Esophagus muscularis mucosa (tissue), 4 donors: ENCODE data around the gene ADAR. TPM values are rescaled to one million over a fixed set of nuclear protein-coding genes. Genes with fewer than 3 reads are reported as not detected.

Experiments
- DNase-seq: peaks from one replicate; pipeline ENCODE4 v3.0.0-alpha.2; 2017; ENCODE audit errors: extremely low spot score
- H3K27ac ChIP-seq, 4 donors: fragments of 200-600 bp; sonication (generic); replicated peaks in 1 of 4; 1 replicate in 3 of 4; 2 replicates in 1 of 4; pipeline ENCODE4 v1.5.1; 2016 to 2019; ENCODE audit warnings: mild to moderate bottlenecking in 1 of 4
- H3K27me3 ChIP-seq, 4 donors: fragments of 200-600 bp; sonication (generic); one replicate each; pipeline versions ENCODE4 v1.5.1 to v1.6.0; 2016 to 2019
- H3K36me3 ChIP-seq, 4 donors: fragments of 200-600 bp; sonication (generic); one replicate each; pipeline ENCODE4 v1.5.1; 2016 to 2019
- H3K4me1 ChIP-seq, 4 donors: fragments of 200-600 bp; sonication (generic); one replicate each; pipeline ENCODE4 v1.5.1; 2016 to 2019
- H3K4me3 ChIP-seq, 4 donors: fragments of 200-600 bp; sonication (generic); 1 replicate in 2 of 4; 2 replicates in 2 of 4; pipeline ENCODE4 v1.5.1; 2016 to 2019; ENCODE audit warnings: mild to moderate bottlenecking in 4 of 4, moderate library complexity in 1 of 4
- H3K9me3 ChIP-seq, 4 donors: fragments of 200-600 bp; sonication (generic); 1 replicate in 3 of 4; 2 replicates in 1 of 4; pipeline ENCODE4 v1.5.1; 2016 to 2019
- CTCF ChIP-seq, 3 experiments: fragments of 200-600 bp in 2 of 3; fragments of 450-650 bp in 1 of 3; sonication (generic) in 2 of 3; IDR thresholded peaks; one replicate each; pipeline ENCODE4 v1.5.1; 2017 to 2019; ENCODE audit warnings: antibody characterized with exemption in 3 of 3, mild to moderate bottlenecking in 2 of 3, moderate library complexity in 1 of 3
- EP300 ChIP-seq: sonication (generic); formaldehyde crosslinking; IDR thresholded peaks from one replicate; pipeline ENCODE4 v1.6.1; 2017; ENCODE audit warnings: antibody characterized with exemption
- POLR2A ChIP-seq: fragments of 450-650 bp; IDR thresholded peaks from one replicate; pipeline ENCODE4 v1.6.1; 2017; ENCODE audit warnings: antibody characterized with exemption, moderate library complexity, mild to moderate bottlenecking, low read depth
- POLR2AphosphoS5 ChIP-seq, 2 donors: sonication (generic); formaldehyde crosslinking; IDR thresholded peaks; one replicate each; pipeline ENCODE4 v1.6.1; 2017; ENCODE audit warnings: antibody characterized with exemption in 2 of 2
- WGBS: methylation state at CpG from one replicate; pipeline ENCODE4 v1.1.5; 2018; 5-methylcytosine and 5-hydroxymethylcytosine counted together
- intact Hi-C: fragments of 100-400 bp; cut with DNase I; formaldehyde crosslinking; loops from one replicate; pipeline ENCODE4 v1.15.1; 2023
- total RNA-seq, 4 donors: library from RNA; depleted of rRNA; stranded (reverse); fragments of >200 nt; gene quantifications; one replicate each; pipeline versions ENCODE4 v1.1.0 to v1.2.1, GENCODE V29; 2016

The ADAR gene
- total RNA-seq, 4 donors from 2014 or later: 80.2 to 96.3 (median 87.1) TPM

GRCh38 chr1:154622503-154623039 lies 14.6 kb upstream of the ADAR start:
- Histone ChIP-seq H3K27ac (no peak overlapping the region), H3K36me3 (peaks cover 0 to 13% (median 0%) of the 10 kb centered on the region in 4 donors), H3K9me3 (no peaks in the 10 kb centered on the region), H3K27me3 (no peaks in the 10 kb centered on the region), H3K4me3 (no peak overlapping the region), H3K4me1 (peaks cover 19 to 43% (median 22%) of the 10 kb centered on the region in 4 donors)
- TF ChIP-seq CTCF (IDR thresholded peaks at IDR 0.05) (no peak), POLR2A (no peak), EP300 (no peak), POLR2AphosphoS5 (IDR thresholded peaks at IDR 0.05) (no peak)
- intact Hi-C loops: no loop called here
- DNase-seq: no peak

- peaks cover 15 to 40% (median 19%) of the 10 kb centered on the region in 4 donors for H3K4me1 ChIP-seq
- H3K9me3 ChIP-seq: no peaks in the 10 kb centered on the region
- no peak overlapping the region for H3K27ac ChIP-seq
- intact Hi-C loops: no loop called here
- peaks cover 0 to 13% (median 0%) of the 10 kb centered on the region in 4 donors for H3K36me3 ChIP-seq
- TF ChIP-seq EP300 (no peak), POLR2AphosphoS5 (IDR thresholded peaks at IDR 0.05) (no peak), POLR2A (no peak), CTCF (IDR thresholded peaks at IDR 0.05) (no peak)
- H3K4me3 ChIP-seq: no peak overlapping the region
- 91% methylated on average over 5 of the region's 5 CpGs for WGBS
- no peak for DNase-seq
- H3K27me3 ChIP-seq: no peaks in the 10 kb centered on the region
These were observed 13.9 kb upstream of the ADAR start for GRCh38 chr1:154621875-154622274.

- Histone ChIP-seq H3K36me3 (peaks cover 0 to 13% (median 0%) of the 10 kb centered on the region in 4 donors), H3K27me3 (no peaks in the 10 kb centered on the region)
- intact Hi-C loops: no loop called here
These were observed 12.8 kb upstream of the ADAR start for GRCh38 chr1:154620751-154621150.

GRCh38 chr1:154619181-154619948 lies 11.4 kb upstream of the ADAR start:
- Histone ChIP-seq H3K36me3 (peaks cover 0 to 13% (median 0%) of the 10 kb centered on the region in 4 donors), H3K9me3 (no peaks in the 10 kb centered on the region), H3K27ac (no peak overlapping the region), H3K4me3 (no peak overlapping the region), H3K27me3 (no peaks in the 10 kb centered on the region), H3K4me1 (peaks cover 0 to 37% (median 11%) of the 10 kb centered on the region in 4 donors)
- intact Hi-C loops: no loop called here
- TF ChIP-seq EP300: no peak
- DNase-seq: no peak
- 82% methylated on average over 5 of the region's 5 CpGs for WGBS

More at GRCh38 chr1:154620751-154621150, 12.8 kb upstream of the ADAR start:
- no peak for DNase-seq
- TF ChIP-seq CTCF (IDR thresholded peaks at IDR 0.05) (no peak), EP300 (no peak), POLR2A (no peak), POLR2AphosphoS5 (IDR thresholded peaks at IDR 0.05) (no peak)
- no peaks in the 10 kb centered on the region for H3K9me3 ChIP-seq
- no peak overlapping the region for H3K27ac ChIP-seq
- H3K4me1 ChIP-seq: peaks cover 5 to 40% (median 12%) of the 10 kb centered on the region in 4 donors
- no peak overlapping the region for H3K4me3 ChIP-seq
- 69% methylated on average over 3 of the region's 3 CpGs for WGBS

GRCh38 chr1:154616659-154617345 lies 8.8 kb upstream of the ADAR start:
- peaks cover 0 to 7% (median 0%) of the 10 kb centered on the region in 4 donors for H3K36me3 ChIP-seq
- intact Hi-C loops: no loop called here
- no peaks in the 10 kb centered on the region for H3K9me3 ChIP-seq
- H3K27ac ChIP-seq: no peak overlapping the region
- WGBS: 85% methylated on average over 5 of the region's 5 CpGs
- no peaks in the 10 kb centered on the region for H3K27me3 ChIP-seq
- peaks cover 0 to 17% (median 9%) of the 10 kb centered on the region in 4 donors for H3K4me1 ChIP-seq
- TF ChIP-seq EP300 (no peak), POLR2A (no peak), CTCF (IDR thresholded peaks at IDR 0.05) (no peak), POLR2AphosphoS5 (IDR thresholded peaks at IDR 0.05) (no peak)
- no peak overlapping the region for H3K4me3 ChIP-seq
- no peak for DNase-seq
